ENCODE results near the gene PARM1.

PARM1 gene

DNA sequence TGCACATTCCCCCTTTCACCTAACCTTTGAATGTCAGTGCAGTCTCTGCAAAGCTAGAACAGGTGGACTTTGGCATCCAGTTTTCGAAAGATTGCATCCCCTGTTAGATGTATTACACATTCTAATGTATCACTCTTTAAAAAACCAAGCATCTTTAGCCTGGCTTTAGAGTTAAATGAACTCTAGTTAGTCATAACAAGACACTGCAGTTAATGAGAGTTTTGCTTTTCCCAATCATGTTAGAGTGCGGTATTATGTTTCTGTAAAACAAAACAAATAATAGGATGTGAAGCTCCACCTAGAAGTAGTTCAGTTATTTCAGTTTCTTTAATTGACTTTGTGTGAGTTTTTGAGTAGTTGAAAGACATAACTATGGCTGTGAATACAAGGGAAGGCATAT, 42.2 kb downstream of the PARM1 start:
- Histone ChIP-seq H2AFZ (ENCODE audit: low read length) (no peak overlapping the region), H3K4me2 (ENCODE audit: low read depth, low read length) (no peak overlapping the region), H3K4me1 (ENCODE audit: low read length) (no peaks in the 10 kb centered on the region), H3K27me3 (replicated peaks; ENCODE audit: insufficient read depth, low read length) (no peaks in the 10 kb centered on the region), H3K9ac (ENCODE audit: low read length) (no peak overlapping the region), H3F3A (ENCODE audit: insufficient read depth, low read length) (no peaks in the 10 kb centered on the region), H3K9me3 (replicated peaks; ENCODE audit: insufficient read depth, low read length) (no peaks in the 10 kb centered on the region), H3K4me3 (ENCODE audit: low read length) (no peak overlapping the region), H3K27ac (ENCODE audit: low read length) (no peak overlapping the region), H3K9me2 (replicated peaks; ENCODE audit: insufficient read depth, low read length) (no peaks in the 10 kb centered on the region), H3K79me2 (ENCODE audit: low read length) (peaks cover 22% of the 10 kb centered on the region), H3K36me3 (replicated peaks; ENCODE audit: insufficient read depth, low read length) (no peaks in the 10 kb centered on the region), H4K20me1 (ENCODE audit: insufficient read depth, low read length) (no peaks in the 10 kb centered on the region)
- no peak for DNase-seq
- no peak for TF ChIP-seq EZH2phosphoT487 (IDR thresholded peaks at IDR 0.05; ENCODE audit: low read length)
- no peak for TF ChIP-seq CTCF (IDR thresholded peaks at IDR 0.05; ENCODE audit: low read length)
- no peak for TF ChIP-seq EZH2 (optimal IDR thresholded peaks at IDR 0.05; ENCODE audit: low read depth, low read length)

DNA sequence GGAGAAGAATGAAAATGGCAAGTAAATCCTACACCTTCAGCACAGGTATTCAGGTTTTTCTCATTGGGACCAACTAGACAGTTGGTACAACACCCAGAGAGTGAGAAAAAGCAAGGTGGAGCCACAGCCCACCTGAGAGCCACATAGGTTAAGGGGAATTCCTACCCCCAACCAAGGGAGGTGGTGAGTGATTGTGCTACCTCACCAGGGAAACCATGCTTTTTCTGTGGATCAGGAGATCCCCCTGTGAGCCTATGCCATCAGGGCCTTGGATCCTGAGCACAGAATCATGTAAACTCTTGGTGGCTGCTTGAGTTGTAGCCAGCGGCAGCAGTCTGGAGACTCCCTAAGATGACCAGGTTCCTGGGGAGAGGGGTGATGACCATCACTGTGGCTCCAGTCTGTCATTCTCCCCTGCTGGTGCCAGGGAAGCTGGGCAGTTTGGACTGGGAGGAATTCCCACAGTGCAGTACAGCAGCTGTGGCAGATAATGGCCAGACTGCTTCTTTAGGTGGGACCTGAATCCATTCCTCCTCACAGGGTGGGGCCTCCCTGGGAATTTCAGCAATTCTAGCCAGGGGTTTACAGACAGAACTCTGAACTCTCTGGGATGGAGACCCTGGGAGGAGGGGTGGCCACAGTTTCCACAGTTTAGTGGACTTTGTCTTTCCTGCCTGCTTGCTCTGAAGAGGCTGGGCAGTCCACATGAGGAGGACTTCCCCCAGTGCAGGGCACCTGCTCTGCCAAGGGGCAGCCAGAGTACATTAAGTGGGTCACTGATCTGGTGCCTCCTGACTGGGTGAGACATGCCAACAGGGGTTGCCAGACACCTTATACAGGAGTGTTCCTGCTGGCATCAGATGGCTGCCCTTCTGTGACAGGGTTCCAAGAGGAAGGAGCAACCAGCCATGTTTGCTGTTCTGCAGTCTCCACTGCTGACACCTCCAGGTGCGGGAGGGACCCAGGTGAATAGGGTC, 43.2 kb downstream of the PARM1 start:
- H3K4me1 ChIP-seq (ENCODE audit: low read length), result no peaks in the 10 kb centered on the region
- no peaks in the 10 kb centered on the region for H3K27me3 ChIP-seq (replicated peaks; ENCODE audit: insufficient read depth, low read length)
- H4K20me1 ChIP-seq (ENCODE audit: insufficient read depth, low read length), result no peaks in the 10 kb centered on the region
- no peak overlapping the region for H3K9ac ChIP-seq (ENCODE audit: low read length)
- H3K4me2 ChIP-seq (ENCODE audit: low read depth, low read length), result no peak overlapping the region
- H3K79me2 ChIP-seq (ENCODE audit: low read length), result peaks cover 19% of the 10 kb centered on the region
- H3K36me3 ChIP-seq (replicated peaks; ENCODE audit: insufficient read depth, low read length), result no peaks in the 10 kb centered on the region
- DNase-seq, result no peak
- H2AFZ ChIP-seq (ENCODE audit: low read length), result no peak overlapping the region
- no peak overlapping the region for H3K27ac ChIP-seq (ENCODE audit: low read length)
- no peaks in the 10 kb centered on the region for H3K9me2 ChIP-seq (replicated peaks; ENCODE audit: insufficient read depth, low read length)
- H3K4me3 ChIP-seq (ENCODE audit: low read length), result no peak overlapping the region
- H3K9me3 ChIP-seq (replicated peaks; ENCODE audit: insufficient read depth, low read length), result no peaks in the 10 kb centered on the region
- TF ChIP-seq EZH2phosphoT487 (IDR thresholded peaks at IDR 0.05; ENCODE audit: low read length), result no peak
- no peak for TF ChIP-seq EZH2 (optimal IDR thresholded peaks at IDR 0.05; ENCODE audit: low read depth, low read length)
- TF ChIP-seq CTCF (IDR thresholded peaks at IDR 0.05; ENCODE audit: low read length), result no peak
- H3F3A ChIP-seq (ENCODE audit: insufficient read depth, low read length), result no peaks in the 10 kb centered on the region

- Histone ChIP-seq H3K27me3 (replicated peaks; ENCODE audit: insufficient read depth, low read length) (no peaks in the 10 kb centered on the region), H3F3A (ENCODE audit: insufficient read depth, low read length) (no peaks in the 10 kb centered on the region), H3K9me3 (replicated peaks; ENCODE audit: insufficient read depth, low read length) (no peaks in the 10 kb centered on the region)
Observed at GRCh38 chr4:74982546-74983252, 49.8 kb downstream of the PARM1 start.

More at GRCh38 chr4:74982546-74983252, 49.8 kb downstream of the PARM1 start:
- Histone ChIP-seq H3K9ac (ENCODE audit: low read length) (no peak overlapping the region), H3K9me2 (replicated peaks; ENCODE audit: insufficient read depth, low read length) (no peaks in the 10 kb centered on the region), H3K4me3 (ENCODE audit: low read length) (no peak overlapping the region), H3K4me1 (ENCODE audit: low read length) (no peaks in the 10 kb centered on the region), H3K79me2 (ENCODE audit: low read length) (peaks cover 12% of the 10 kb centered on the region; the same call in 1 of the 2 replicates), H3K36me3 (replicated peaks; ENCODE audit: insufficient read depth, low read length) (no peaks in the 10 kb centered on the region), H3K27ac (ENCODE audit: low read length) (no peak overlapping the region), H3K4me2 (ENCODE audit: low read depth, low read length) (no peak overlapping the region), H4K20me1 (ENCODE audit: insufficient read depth, low read length) (no peaks in the 10 kb centered on the region), H2AFZ (ENCODE audit: low read length) (no peak overlapping the region)
- no peak for DNase-seq
- TF ChIP-seq CTCF (IDR thresholded peaks at IDR 0.05; ENCODE audit: low read length) (no peak), EZH2phosphoT487 (IDR thresholded peaks at IDR 0.05; ENCODE audit: low read length) (no peak), EZH2 (optimal IDR thresholded peaks at IDR 0.05; ENCODE audit: low read depth, low read length) (no peak)

Measured in MM.1S (cell line).